ENCODE data around the gene BMX.

BMX gene

DNA sequence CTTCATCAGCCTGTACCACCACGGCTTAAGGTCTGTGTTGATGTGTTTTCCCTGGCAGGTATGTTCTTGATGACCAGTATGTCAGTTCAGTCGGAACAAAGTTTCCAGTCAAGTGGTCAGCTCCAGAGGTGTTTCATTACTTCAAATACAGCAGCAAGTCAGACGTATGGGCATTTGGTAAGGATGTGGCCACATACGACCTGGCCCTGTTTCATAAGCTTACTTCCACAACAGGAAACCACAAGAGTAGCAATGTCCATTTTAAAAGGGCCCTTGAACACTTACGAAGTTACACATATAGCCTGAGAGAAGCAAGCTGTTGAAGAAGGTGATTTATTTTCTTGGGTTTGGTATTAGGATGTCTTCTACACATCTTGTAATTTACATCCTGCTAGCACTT, 46.1 kb downstream of the BMX start:
- no peaks in the 10 kb centered on the region for H3K27me3 Mint-ChIP-seq (ENCODE audit: low read depth, poor library complexity)
- no peaks in the 10 kb centered on the region for H3K36me3 Mint-ChIP-seq (ENCODE audit: low read depth)
- H3K9me3 Mint-ChIP-seq, result peaks cover 4% of the 10 kb centered on the region
- no peak overlapping the region for H3K4me3 Mint-ChIP-seq
- H3K4me1 Mint-ChIP-seq, result no peaks in the 10 kb centered on the region
- no peak overlapping the region for H3K27ac Mint-ChIP-seq
- DNase-seq, result no peak
- TF ChIP-seq CTCF (IDR thresholded peaks at IDR 0.05), result no peak

DNA sequence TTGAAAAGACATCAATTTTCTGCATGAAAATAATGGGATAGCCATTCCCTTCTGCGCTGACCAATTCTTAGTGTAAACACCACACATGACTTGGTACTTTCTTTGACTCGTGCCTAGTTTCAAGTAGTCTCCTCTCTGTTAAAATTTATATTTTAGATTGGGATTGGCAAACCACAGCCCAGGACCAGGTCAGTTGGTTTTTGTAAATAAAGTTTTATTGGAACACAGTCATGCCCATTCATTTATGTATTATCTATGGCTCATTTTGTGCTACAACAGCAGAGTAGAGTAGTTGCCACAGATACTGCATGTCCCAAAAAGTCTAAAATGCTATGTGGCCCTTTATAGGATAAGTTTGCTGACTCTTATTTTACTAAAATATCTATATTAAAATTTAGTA, 46.7 kb downstream of the BMX start:
- Mint-ChIP-seq H3K4me3 (no peak overlapping the region), H3K9me3 (peaks cover 4% of the 10 kb centered on the region), H3K4me1 (no peaks in the 10 kb centered on the region), H3K36me3 (ENCODE audit: low read depth) (no peaks in the 10 kb centered on the region), H3K27ac (no peak overlapping the region), H3K27me3 (ENCODE audit: low read depth, poor library complexity) (no peaks in the 10 kb centered on the region)
- TF ChIP-seq CTCF (IDR thresholded peaks at IDR 0.05), result no peak
- DNase-seq, result no peak

- TF ChIP-seq CTCF (IDR thresholded peaks at IDR 0.05), result no peak
- Mint-ChIP-seq H3K4me1 (no peaks in the 10 kb centered on the region), H3K4me3 (no peak overlapping the region), H3K27me3 (ENCODE audit: low read depth, poor library complexity) (no peaks in the 10 kb centered on the region), H3K36me3 (ENCODE audit: low read depth) (no peaks in the 10 kb centered on the region), H3K9me3 (peaks cover 4% of the 10 kb centered on the region), H3K27ac (no peak overlapping the region)
- no peak for DNase-seq
Observed at GRCh38 chrX:15549189-15550012, 48.8 kb downstream of the BMX start.

GRCh38 chrX:15559227-15559626, 58.6 kb downstream of the BMX start:
- no peak overlapping the region for H3K27ac Mint-ChIP-seq
- no peaks in the 10 kb centered on the region for H3K36me3 Mint-ChIP-seq (ENCODE audit: low read depth)
- no peaks in the 10 kb centered on the region for H3K27me3 Mint-ChIP-seq (ENCODE audit: low read depth, poor library complexity)
- no peak for TF ChIP-seq CTCF (IDR thresholded peaks at IDR 0.05)
- no peaks in the 10 kb centered on the region for H3K9me3 Mint-ChIP-seq
- DNase-seq, result no peak
- H3K4me3 Mint-ChIP-seq, result no peak overlapping the region
- H3K4me1 Mint-ChIP-seq, result no peaks in the 10 kb centered on the region

DNA sequence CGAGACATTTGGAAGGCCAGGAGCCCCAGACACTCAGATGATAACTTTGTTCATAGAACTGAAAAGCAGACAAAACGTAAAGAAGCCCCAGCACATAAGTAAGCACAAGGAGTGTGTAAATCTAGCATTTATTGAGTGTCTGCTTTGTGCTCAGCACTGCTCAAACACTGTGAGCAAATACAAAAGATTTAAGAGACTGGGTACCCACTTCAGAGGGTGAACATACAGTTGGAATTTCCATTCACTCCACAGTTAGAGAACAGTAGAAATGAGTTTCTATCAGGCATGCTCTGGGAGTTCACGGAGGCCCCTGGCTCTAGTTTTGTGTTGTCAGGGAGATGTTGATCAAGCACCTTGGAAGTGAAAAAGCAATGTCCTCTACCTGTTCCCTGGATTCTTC, 60.3 kb downstream of the BMX start:
- Mint-ChIP-seq H3K9me3 (no peaks in the 10 kb centered on the region), H3K36me3 (ENCODE audit: low read depth) (no peaks in the 10 kb centered on the region), H3K27ac (no peak overlapping the region)

More for the DNA sequence above, 60.3 kb downstream of the BMX start:
- TF ChIP-seq CTCF (IDR thresholded peaks at IDR 0.05), result no peak
- peaks cover 6% of the 10 kb centered on the region for H3K4me1 Mint-ChIP-seq
- no peak for DNase-seq
- H3K27me3 Mint-ChIP-seq (ENCODE audit: low read depth, poor library complexity), result no peaks in the 10 kb centered on the region
- no peak overlapping the region for H3K4me3 Mint-ChIP-seq

Measured in nephron progenitor cell (in vitro differentiated cells).